DND-41 (cell line): Measurements from ENCODE around the gene CTTNBP2.

ENCODE experiments used
- ATAC-seq: fragments of 200-7000 bp; cut with Tn5 transposase; 3 replicates; pipeline ENCODE4 v1.9.1; 2021; ENCODE audit warnings: low read depth; ENCODE audit not compliant: insufficient read depth
- DNase-seq: peaks from one replicate; pipeline ENCODE4 v3.0.0-alpha.2; 2020
- H2AFZ ChIP-seq: 2 replicates; pipeline ENCODE4 v1.6.0; 2012; ENCODE audit warnings: low read depth, low read length
- H3K27ac ChIP-seq: 2 replicates; pipeline ENCODE4 v1.5.1; 2012; ENCODE audit warnings: low read length, inconsistent platforms
- H3K27me3 ChIP-seq: fragments of 200-600 bp; sonication (generic); 2 replicates; pipeline ENCODE4 v1.6.0; 2012; ENCODE audit warnings: low read length, mild to moderate bottlenecking, inconsistent platforms; ENCODE audit not compliant: insufficient read depth, poor library complexity
- H3K36me3 ChIP-seq: 2 replicates; pipeline ENCODE4 v1.5.1; 2012; ENCODE audit warnings: low read length, inconsistent platforms; ENCODE audit not compliant: insufficient read depth
- H3K4me1 ChIP-seq: 2 replicates; pipeline ENCODE4 v1.5.1; 2012; ENCODE audit warnings: mild to moderate bottlenecking, low read length; ENCODE audit not compliant: insufficient read depth
- H3K4me2 ChIP-seq: 2 replicates; pipeline ENCODE4 v1.6.0; 2012; ENCODE audit warnings: mild to moderate bottlenecking, moderate library complexity, low read length, inconsistent platforms; ENCODE audit not compliant: insufficient read depth
- H3K4me3 ChIP-seq, 2 experiments: fragments of 200-600 bp in 1 of 2; shearing (Covaris generic) in 1 of 2; 2 replicates each; pipeline ENCODE4 v1.5.1; 2012 to 2016; ENCODE audit warnings: inconsistent platforms in 2 of 2, low read length in 2 of 2, mild to moderate bottlenecking in 2 of 2, low read depth in 1 of 2, moderate library complexity in 1 of 2
- H3K79me2 ChIP-seq: 2 replicates; pipeline ENCODE4 v1.6.0; 2012; ENCODE audit warnings: low read length, inconsistent platforms; ENCODE audit not compliant: insufficient read depth
- H3K9ac ChIP-seq: 2 replicates; pipeline ENCODE4 v1.6.0; 2012; ENCODE audit warnings: low read depth, mild to moderate bottlenecking, inconsistent platforms, low read length, moderate library complexity
- H3K9me3 ChIP-seq: 2 replicates; pipeline ENCODE4 v1.5.1; 2012; ENCODE audit warnings: low read length, moderate library complexity, mild to moderate bottlenecking, inconsistent platforms; ENCODE audit not compliant: insufficient read depth, severe bottlenecking
- H4K20me1 ChIP-seq: 2 replicates; pipeline ENCODE4 v1.6.0; 2012; ENCODE audit warnings: low read length; ENCODE audit not compliant: insufficient read depth
- CTCF ChIP-seq: IDR thresholded peaks from 2 replicates; pipeline ENCODE4 v1.5.1; 2012; ENCODE audit warnings: borderline replicate concordance, low read length, moderate library complexity, mild to moderate bottlenecking; ENCODE audit not compliant: poor library complexity, severe bottlenecking; ENCODE audit errors: extremely low read depth
- EZH2 ChIP-seq: IDR thresholded peaks from 3 replicates; pipeline ENCODE4 v1.6.1; 2012; ENCODE audit warnings: borderline replicate concordance, low read depth, mild to moderate bottlenecking, moderate library complexity, low read length, inconsistent platforms; ENCODE audit not compliant: severe bottlenecking

CTTNBP2 gene

GRCh38 chr7:117869374-117869773, 3.9 kb downstream of the CTTNBP2 start:
- H3K9ac ChIP-seq = no peak overlapping the region
- no peaks in the 10 kb centered on the region for H4K20me1 ChIP-seq
- H3K79me2 ChIP-seq = no peaks in the 10 kb centered on the region
- no peak overlapping the region for H2AFZ ChIP-seq
- ATAC-seq (no peak), DNase-seq (no peak)
- no peaks in the 10 kb centered on the region for H3K36me3 ChIP-seq
- TF ChIP-seq EZH2 (no peak), CTCF (no peak)
- H3K4me1 ChIP-seq = no peaks in the 10 kb centered on the region
- H3K27me3 ChIP-seq = peaks cover 3% of the 10 kb centered on the region
- H3K4me2 ChIP-seq = no peak overlapping the region
- no peak overlapping the region for H3K4me3 ChIP-seq
- no peak overlapping the region for H3K27ac ChIP-seq
- H3K9me3 ChIP-seq = no peaks in the 10 kb centered on the region

GRCh38 chr7:117863618-117864017, 9.6 kb downstream of the CTTNBP2 start:
- H3K9me3 ChIP-seq = no peaks in the 10 kb centered on the region
- H3K27me3 ChIP-seq = peaks cover 3% of the 10 kb centered on the region
- no peak overlapping the region for H3K4me3 ChIP-seq
- H2AFZ ChIP-seq = no peak overlapping the region
- H3K4me1 ChIP-seq = no peaks in the 10 kb centered on the region
- H4K20me1 ChIP-seq = no peaks in the 10 kb centered on the region
- ATAC-seq = no peak
- no peak overlapping the region for H3K9ac ChIP-seq
- no peak for TF ChIP-seq CTCF
- TF ChIP-seq EZH2 = no peak
- no peak for DNase-seq
- no peak overlapping the region for H3K27ac ChIP-seq
- H3K36me3 ChIP-seq = no peaks in the 10 kb centered on the region
- H3K4me2 ChIP-seq = no peak overlapping the region
- no peaks in the 10 kb centered on the region for H3K79me2 ChIP-seq

GRCh38 chr7:117862378-117862777, 10.9 kb downstream of the CTTNBP2 start:
- no peaks in the 10 kb centered on the region for H3K9me3 ChIP-seq
- H4K20me1 ChIP-seq = no peaks in the 10 kb centered on the region
- no peaks in the 10 kb centered on the region for H3K36me3 ChIP-seq
- DNase-seq (no peak), ATAC-seq (no peak)
- no peak overlapping the region for H3K27ac ChIP-seq
- H2AFZ ChIP-seq = no peak overlapping the region
- H3K4me1 ChIP-seq = no peaks in the 10 kb centered on the region
- H3K4me3 ChIP-seq = no peak overlapping the region
- H3K9ac ChIP-seq = no peak overlapping the region
- H3K27me3 ChIP-seq = no peaks in the 10 kb centered on the region
- H3K79me2 ChIP-seq = no peaks in the 10 kb centered on the region
- H3K4me2 ChIP-seq = no peak overlapping the region
- TF ChIP-seq EZH2 = no peak
- TF ChIP-seq CTCF = no peak

GRCh38 chr7:117859246-117859812, 13.9 kb downstream of the CTTNBP2 start:
- Histone ChIP-seq H3K4me2 (no peak overlapping the region), H3K4me1 (no peaks in the 10 kb centered on the region), H4K20me1 (no peaks in the 10 kb centered on the region), H3K4me3 (no peak overlapping the region), H3K9ac (no peak overlapping the region), H3K79me2 (no peaks in the 10 kb centered on the region), H3K36me3 (no peaks in the 10 kb centered on the region), H2AFZ (no peak overlapping the region), H3K9me3 (no peaks in the 10 kb centered on the region), H3K27ac (no peak overlapping the region), H3K27me3 (no peaks in the 10 kb centered on the region)
- DNase-seq = no peak
- ATAC-seq = no peak
- TF ChIP-seq CTCF (no peak), EZH2 (no peak)
